Panc1 (cell line): Measurements from ENCODE around the gene LRRC38.

Experiments
- CTCF ChIP-seq: fragments of 450-650 bp; IDR thresholded peaks from 2 replicates; pipeline ENCODE4 v1.5.1; 2017; ENCODE audit warnings: mild to moderate bottlenecking
- POLR2AphosphoS5 ChIP-seq: IDR thresholded peaks from 2 replicates; pipeline ENCODE4 v1.6.1; 2012; ENCODE audit warnings: mild to moderate bottlenecking, low read depth, low read length, moderate library complexity
- SIN3A ChIP-seq: IDR thresholded peaks from 2 replicates; pipeline ENCODE4 v1.6.1; 2012; ENCODE audit warnings: low read depth, mild to moderate bottlenecking, low read length, moderate library complexity, borderline replicate concordance; ENCODE audit not compliant: insufficient read depth
- TF ChIP-seq, protein P1 (sequence below), 2 experiments: IDR thresholded peaks; 2 replicates each; pipeline ENCODE4 v1.6.1; 2011 to 2012; ENCODE audit warnings: low read depth in 2 of 2, control low read depth in 1 of 2, low read length in 1 of 2, mild to moderate bottlenecking in 1 of 2, moderate library complexity in 1 of 2; ENCODE audit not compliant: insufficient read depth in 1 of 2

DNA sequence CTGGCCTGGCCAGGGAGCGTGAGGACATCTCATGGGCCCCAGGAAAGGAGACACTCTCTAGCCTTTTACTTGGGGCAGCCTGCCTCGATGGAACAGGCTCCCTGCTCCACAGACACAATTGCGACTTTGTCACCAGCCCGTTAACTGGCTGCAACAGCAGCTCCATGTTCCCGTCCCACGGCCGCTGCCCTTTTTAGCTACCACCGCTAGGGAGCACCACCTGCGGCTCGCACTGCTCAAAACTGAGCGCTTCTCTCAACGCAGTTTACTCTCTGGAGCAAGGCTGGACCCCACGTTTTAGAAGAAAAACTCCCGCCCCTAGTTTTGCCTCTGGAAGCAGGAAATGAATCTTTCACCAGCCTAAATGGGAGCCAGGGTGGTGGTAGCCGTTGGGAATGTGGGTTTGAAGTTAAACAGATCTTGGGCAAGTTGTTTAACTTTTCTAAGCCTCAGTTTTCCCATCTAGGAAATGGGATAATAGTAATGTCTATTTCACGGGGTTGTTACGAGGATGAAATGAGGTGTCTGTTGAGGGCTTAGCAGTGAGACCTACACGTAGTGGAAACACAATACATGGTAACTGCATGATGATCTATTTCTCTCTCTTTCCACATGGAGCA is 3.5 kb upstream of the LRRC38 start:
- TF ChIP-seq CTCF (peak; percentile 66; the same call in 1 of the 2 replicates), POLR2AphosphoS5 (no peak), SIN3A (no peak)
- TF ChIP-seq, protein P1, sequence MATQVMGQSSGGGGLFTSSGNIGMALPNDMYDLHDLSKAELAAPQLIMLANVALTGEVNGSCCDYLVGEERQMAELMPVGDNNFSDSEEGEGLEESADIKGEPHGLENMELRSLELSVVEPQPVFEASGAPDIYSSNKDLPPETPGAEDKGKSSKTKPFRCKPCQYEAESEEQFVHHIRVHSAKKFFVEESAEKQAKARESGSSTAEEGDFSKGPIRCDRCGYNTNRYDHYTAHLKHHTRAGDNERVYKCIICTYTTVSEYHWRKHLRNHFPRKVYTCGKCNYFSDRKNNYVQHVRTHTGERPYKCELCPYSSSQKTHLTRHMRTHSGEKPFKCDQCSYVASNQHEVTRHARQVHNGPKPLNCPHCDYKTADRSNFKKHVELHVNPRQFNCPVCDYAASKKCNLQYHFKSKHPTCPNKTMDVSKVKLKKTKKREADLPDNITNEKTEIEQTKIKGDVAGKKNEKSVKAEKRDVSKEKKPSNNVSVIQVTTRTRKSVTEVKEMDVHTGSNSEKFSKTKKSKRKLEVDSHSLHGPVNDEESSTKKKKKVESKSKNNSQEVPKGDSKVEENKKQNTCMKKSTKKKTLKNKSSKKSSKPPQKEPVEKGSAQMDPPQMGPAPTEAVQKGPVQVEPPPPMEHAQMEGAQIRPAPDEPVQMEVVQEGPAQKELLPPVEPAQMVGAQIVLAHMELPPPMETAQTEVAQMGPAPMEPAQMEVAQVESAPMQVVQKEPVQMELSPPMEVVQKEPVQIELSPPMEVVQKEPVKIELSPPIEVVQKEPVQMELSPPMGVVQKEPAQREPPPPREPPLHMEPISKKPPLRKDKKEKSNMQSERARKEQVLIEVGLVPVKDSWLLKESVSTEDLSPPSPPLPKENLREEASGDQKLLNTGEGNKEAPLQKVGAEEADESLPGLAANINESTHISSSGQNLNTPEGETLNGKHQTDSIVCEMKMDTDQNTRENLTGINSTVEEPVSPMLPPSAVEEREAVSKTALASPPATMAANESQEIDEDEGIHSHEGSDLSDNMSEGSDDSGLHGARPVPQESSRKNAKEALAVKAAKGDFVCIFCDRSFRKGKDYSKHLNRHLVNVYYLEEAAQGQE (IDR thresholded peaks at IDR 0.05; ENCODE audit: insufficient read depth in 1 of 2, low read depth in 2 of 2, low read length in 1 of 2): no peak
